ENCODE measurements around the gene SLC26A9.
A peak's percentile ranks its signal among the peaks of the same experiment; 100 is the strongest.

- no peak for TF ChIP-seq ZFP30 (CRISPR knock-in tag; IDR thresholded peaks at IDR 0.05; ENCODE audit: borderline replicate concordance)
- TF ChIP-seq EGR1 (conservative IDR thresholded peaks at IDR 0.05) = no peak
- TF ChIP-seq POLR2AphosphoS5 (IDR thresholded peaks at IDR 0.05; ENCODE audit: control insufficient read depth, insufficient read depth, low read depth, low read length) = no peak
- no peak for TF ChIP-seq CTCF (IDR thresholded peaks at IDR 0.05 in 2 of 3, conservative IDR thresholded peaks at IDR 0.05 in 1 of 3; ENCODE audit: insufficient read depth in 2 of 3, low read depth in 1 of 3, low read length in 3 of 3)
- TF ChIP-seq ZNF143 (CRISPR knock-in tag; IDR thresholded peaks at IDR 0.05) = no peak
- TF ChIP-seq BRD9 (IDR thresholded peaks at IDR 0.05; ENCODE audit: low read depth, partially characterized antibody) = no peak
- no peak for TF ChIP-seq TCF7L2 (IDR thresholded peaks at IDR 0.05; ENCODE audit: low read depth, low read length)
- TF ChIP-seq ZNF589 (CRISPR knock-in tag; IDR thresholded peaks at IDR 0.05; ENCODE audit: low read depth) = no peak
- TF ChIP-seq POLR2A (conservative IDR thresholded peaks at IDR 0.05) = no peak
- TF ChIP-seq ZNF197 (CRISPR knock-in tag; IDR thresholded peaks at IDR 0.05; ENCODE audit: low read depth) = no peak
- TF ChIP-seq MIER1 (IDR thresholded peaks at IDR 0.05; ENCODE audit: low read depth) = no peak
- peak; percentile 66 for TF ChIP-seq CEBPB (tag; IDR thresholded peaks at IDR 0.05)
- TF ChIP-seq RB1 (IDR thresholded peaks at IDR 0.05; ENCODE audit: low read depth) = no peak
- TF ChIP-seq JUNB (CRISPR knock-in tag; conservative IDR thresholded peaks at IDR 0.05) = no peak
Measured at GRCh38 chr1:205930195-205930577, 13.1 kb downstream of the SLC26A9 start.
